Lower lobe of right lung (tissue), 2 donors: Measurements from ENCODE around the gene HACE1. TPM values are rescaled to one million over a fixed set of nuclear protein-coding genes. Genes with fewer than 3 reads are reported as not detected.
A peak's percentile ranks its signal among the peaks of the same experiment; 100 is the strongest.

Experiments
- ATAC-seq, 2 donors: fragments of 200-7000 bp; cut with Tn5 transposase; one replicate each; pipeline ENCODE4 v1.9.1; 2020 to 2022; ENCODE audit warnings: mild to moderate bottlenecking in 2 of 2, moderate library complexity in 2 of 2
- DNase-seq: peaks from one replicate; pipeline ENCODE4 v3.0.0-alpha.2; 2020
- H3K27ac ChIP-seq: fragments of 200-600 bp; one replicate; pipeline ENCODE4 v1.8.0; 2022
- H3K27me3 ChIP-seq: fragments of 200-600 bp; one replicate; pipeline ENCODE4 v1.8.0; 2022; ENCODE audit warnings: low read depth
- H3K36me3 ChIP-seq: fragments of 200-600 bp; one replicate; pipeline ENCODE4 v1.8.0; 2022; ENCODE audit warnings: mild to moderate bottlenecking
- H3K4me1 ChIP-seq: fragments of 200-600 bp; one replicate; pipeline ENCODE4 v1.8.0; 2022
- H3K4me3 ChIP-seq: fragments of 200-600 bp; one replicate; pipeline ENCODE4 v1.8.0; 2022; ENCODE audit warnings: mild to moderate bottlenecking
- H3K9me3 ChIP-seq: fragments of 200-600 bp; one replicate; pipeline ENCODE4 v1.8.0; 2022
- CTCF ChIP-seq: fragments of 200-600 bp; IDR thresholded peaks from one replicate; pipeline ENCODE4 v1.8.0; 2022; ENCODE audit warnings: antibody characterized with exemption, mild to moderate bottlenecking
- intact Hi-C: fragments of 100-400 bp; cut with DNase I; formaldehyde crosslinking; loops from one replicate; pipeline ENCODE4 v1.11.0; 2022
- total RNA-seq: library from RNA; stranded (reverse); fragmentation: NEBNext Ultra II Directional; extraction: Animal tissue kit (Norgen Biotek cat#: 25700); gene quantifications from one replicate; pipeline ENCODE4 v1.2.1, GENCODE V29; 2021
- donor health status: DM: no; HTN: yes; CAD: no; lungs with severe emphysema.

HACE1 gene
- total RNA-seq, 1 donor from 2014 or later: 11.5 TPM

DNA sequence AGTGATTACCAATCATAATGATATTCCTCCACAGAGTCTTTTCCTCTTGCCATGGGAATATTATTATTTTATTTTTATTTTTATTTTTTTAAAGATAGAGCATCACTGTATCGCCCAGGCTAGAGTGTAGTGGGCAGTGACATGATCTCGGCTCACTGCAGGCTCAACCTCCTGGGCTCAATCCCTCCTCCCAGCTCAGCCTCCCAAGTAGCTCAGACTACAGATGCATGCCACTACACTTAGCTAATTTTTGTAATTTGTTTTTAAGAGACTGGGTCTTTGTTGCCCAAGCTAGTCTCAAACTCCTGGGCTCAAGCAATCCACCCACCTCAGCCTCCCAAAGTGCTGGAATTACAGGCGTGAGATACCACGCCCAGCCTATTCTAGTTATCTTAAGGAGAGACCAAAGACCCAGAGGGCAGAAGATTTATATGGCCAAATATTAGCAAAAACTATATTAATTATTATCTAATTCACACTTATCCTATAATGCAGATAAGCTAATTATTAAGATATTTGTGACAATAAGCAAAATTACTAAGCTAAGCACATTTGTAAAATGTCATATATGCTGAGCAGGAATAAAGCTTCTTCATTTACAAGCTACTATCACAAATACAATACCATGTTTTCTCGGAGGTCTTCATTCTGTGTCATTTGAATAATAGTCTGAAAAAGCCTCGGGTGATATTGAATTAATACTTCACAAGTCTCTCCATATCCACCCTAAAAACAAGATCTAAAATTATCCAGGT, 63.5 kb downstream of the HACE1 start:
- TF ChIP-seq CTCF: no peak
- ATAC-seq (no peak), DNase-seq (no peak)
- H3K27me3 ChIP-seq: no peaks in the 10 kb centered on the region
- intact Hi-C loops: no loop called here
- H3K27ac ChIP-seq: no peak overlapping the region
- no peaks in the 10 kb centered on the region for H3K9me3 ChIP-seq
- H3K4me1 ChIP-seq: no peaks in the 10 kb centered on the region
- no peak overlapping the region for H3K4me3 ChIP-seq
- H3K36me3 ChIP-seq: peaks cover 20% of the 10 kb centered on the region

GRCh38 chr6:104795363-104795762, 64.4 kb downstream of the HACE1 start:
- H3K4me1 ChIP-seq: no peaks in the 10 kb centered on the region
- no peak for TF ChIP-seq CTCF
- H3K27me3 ChIP-seq: no peaks in the 10 kb centered on the region
- H3K36me3 ChIP-seq: peaks cover 20% of the 10 kb centered on the region
- H3K27ac ChIP-seq: no peak overlapping the region
- intact Hi-C loops: no loop called here
- no peak for DNase-seq
- no peaks in the 10 kb centered on the region for H3K9me3 ChIP-seq
- ATAC-seq: no peak
- no peak overlapping the region for H3K4me3 ChIP-seq

DNA sequence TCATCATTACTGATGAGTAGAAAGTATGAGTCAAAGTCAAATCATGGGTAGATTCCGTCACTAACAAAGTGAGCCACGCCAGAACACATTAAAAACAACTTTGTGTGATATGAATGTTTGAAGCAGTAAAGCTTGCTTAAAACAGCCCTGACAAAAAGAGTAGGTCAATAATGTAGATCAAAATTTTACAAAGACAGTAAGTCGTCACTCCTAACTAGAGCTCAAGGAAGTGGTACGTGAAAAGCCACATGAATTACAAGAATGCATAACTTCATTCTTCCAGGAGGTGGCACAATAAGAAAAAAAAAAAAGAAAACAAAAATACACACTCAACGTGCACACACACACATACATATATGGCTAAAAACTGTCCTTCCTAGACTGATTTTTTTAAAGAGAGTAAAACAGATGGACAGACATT, 69.9 kb downstream of the HACE1 start:
- H3K9me3 ChIP-seq: no peaks in the 10 kb centered on the region
- peaks cover 11% of the 10 kb centered on the region for H3K36me3 ChIP-seq
- intact Hi-C loops: no loop called here
- no peak overlapping the region for H3K27ac ChIP-seq
- peak; percentile 31 for TF ChIP-seq CTCF
- peaks cover 7% of the 10 kb centered on the region for H3K4me1 ChIP-seq
- no peaks in the 10 kb centered on the region for H3K27me3 ChIP-seq
- peak; percentile 29 to 61 for ATAC-seq
- no peak overlapping the region for H3K4me3 ChIP-seq
- no peak for DNase-seq

DNA sequence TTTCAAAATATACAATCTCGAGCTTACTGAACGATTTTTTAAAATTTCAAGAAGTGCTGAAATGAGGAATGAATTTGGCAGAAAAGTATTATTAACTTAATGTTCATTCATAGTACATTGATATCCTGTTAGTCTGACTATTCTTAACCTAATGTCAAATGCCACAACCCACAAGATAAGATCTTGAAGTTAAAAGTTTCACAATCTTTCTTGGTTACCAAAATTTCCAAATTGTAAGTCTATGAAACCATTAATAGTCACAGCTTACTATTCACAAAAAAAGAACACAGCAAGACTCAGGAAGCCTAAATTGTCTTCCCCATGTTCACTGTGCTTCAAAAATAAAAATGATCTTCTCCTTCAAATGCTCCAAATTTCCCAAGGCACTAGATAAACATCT, 71.3 kb downstream of the HACE1 start:
- ATAC-seq (no peak), DNase-seq (no peak)
- TF ChIP-seq CTCF: no peak
- H3K27ac ChIP-seq: no peak overlapping the region
- peaks cover 3% of the 10 kb centered on the region for H3K36me3 ChIP-seq
- H3K9me3 ChIP-seq: no peaks in the 10 kb centered on the region
- H3K4me1 ChIP-seq: peaks cover 7% of the 10 kb centered on the region
- no peaks in the 10 kb centered on the region for H3K27me3 ChIP-seq
- intact Hi-C loops: no loop called here
- H3K4me3 ChIP-seq: no peak overlapping the region

DNA sequence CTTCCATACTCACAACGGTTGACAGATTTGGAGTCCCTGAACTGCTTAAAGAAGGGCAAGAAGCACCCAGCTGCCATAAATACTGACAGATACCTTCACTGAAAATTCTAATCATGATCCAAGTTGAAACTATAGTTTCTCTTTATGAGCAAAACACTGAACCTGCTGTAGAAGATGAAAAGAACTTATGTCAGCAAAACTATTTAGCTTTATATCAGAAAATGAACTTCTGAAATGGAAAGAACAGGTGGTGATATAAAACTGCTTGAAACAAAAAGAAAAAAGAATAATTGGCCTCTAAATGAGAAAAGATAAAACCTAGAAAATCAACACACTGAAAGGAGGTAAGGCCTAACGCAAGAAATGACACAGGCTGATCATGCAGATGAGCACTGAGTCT, 72.4 kb downstream of the HACE1 start:
- ATAC-seq: no peak
- Histone ChIP-seq H3K4me1 (peaks cover 7% of the 10 kb centered on the region), H3K27me3 (no peaks in the 10 kb centered on the region), H3K36me3 (peaks cover 8% of the 10 kb centered on the region), H3K4me3 (no peak overlapping the region), H3K9me3 (no peaks in the 10 kb centered on the region), H3K27ac (no peak overlapping the region)
- intact Hi-C loops: no loop called here
- no peak for TF ChIP-seq CTCF
- DNase-seq: no peak
